H1 (cell line): ENCODE results near the gene SPECC1. TPM values are rescaled to one million over a fixed set of nuclear protein-coding genes. Genes with fewer than 3 reads are reported as not detected.

Experiments used
- CEBPB ChIP-seq: IDR thresholded peaks from 2 replicates; pipeline ENCODE4 v1.6.1; 2012; ENCODE audit warnings: low read depth, low read length
- POLR2A ChIP-seq, 2 experiments: IDR thresholded peaks; 1 replicate in 1 of 2; 2 replicates in 1 of 2; pipeline ENCODE4 v1.6.1; 2011; ENCODE audit warnings: low read depth in 2 of 2, low read length in 2 of 2, mild to moderate bottlenecking in 2 of 2; ENCODE audit errors: control extremely low read depth in 1 of 2
- RFX5 ChIP-seq: IDR thresholded peaks from 2 replicates; pipeline ENCODE4 v1.6.1; 2011; ENCODE audit warnings: low read depth, low read length, improper control_type of control experiment, borderline replicate concordance
- polyA plus RNA-seq, 7 experiments: library from polyadenylated mRNA; depleted of rRNA in 3 of 7; stranded (reverse) in 5 of 7; unstranded in 2 of 7; fragments of >200 nt in 5 of 7; fragments of 200-250 nt in 2 of 7; gene quantifications; 1 replicate in 5 of 7; 2 replicates in 1 of 7; 4 replicates in 1 of 7; pipeline versions ENCODE4 v1.2.1 to v1.2.3, GENCODE V29; 2011 to 2013; ENCODE audit warnings: missing spikeins in 2 of 7, mixed read lengths in 2 of 7
- total RNA-seq: library from RNA; stranded (reverse); fragmentation: NEBNext Ultra II Directional; extraction: Animal tissue kit (Norgen Biotek cat#: 25700); gene quantifications from 2 replicates; pipeline ENCODE4 v1.2.1, GENCODE V29; 2021
- TF ChIP-seq, protein P1 (sequence below): IDR thresholded peaks from 2 replicates; pipeline ENCODE4 v1.6.1; 2011; ENCODE audit warnings: low read depth, mild to moderate bottlenecking, low read length; ENCODE audit not compliant: insufficient read depth

Gene SPECC1
- total and polyA plus RNA-seq, 2 of the 8 experiments (the other 6 are each of a cell fraction or from before 2014, with no cell fraction given) = 35.8 to 87.9 TPM

DNA sequence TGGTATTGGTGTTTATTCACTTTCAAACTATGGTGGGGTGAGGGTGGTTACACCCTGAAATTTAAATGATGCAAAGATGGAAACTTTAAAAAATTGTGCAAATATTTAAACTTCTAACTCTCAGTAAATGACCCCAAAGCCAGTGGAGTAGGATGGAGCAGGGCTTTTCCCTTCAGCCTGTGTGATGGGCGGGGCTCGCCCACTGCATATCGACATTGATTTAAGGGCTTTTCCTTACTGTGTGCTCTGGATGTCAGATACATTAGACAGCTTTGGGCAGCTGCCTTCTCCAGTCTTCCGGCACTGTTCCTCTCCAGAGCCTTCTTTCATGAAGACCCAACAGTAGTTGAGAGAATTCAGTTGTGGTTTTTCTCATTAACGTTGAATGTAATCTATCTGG is 99.9 kb downstream of the SPECC1 start (continued):
- no peak for TF ChIP-seq RFX5
- TF ChIP-seq CEBPB = no peak
- TF ChIP-seq POLR2A (IDR thresholded peaks at IDR 0.05; ENCODE audit: control extremely low read depth in 1 of 2, low read depth in 2 of 2, low read length in 2 of 2) = no peak
- TF ChIP-seq, protein P1, sequence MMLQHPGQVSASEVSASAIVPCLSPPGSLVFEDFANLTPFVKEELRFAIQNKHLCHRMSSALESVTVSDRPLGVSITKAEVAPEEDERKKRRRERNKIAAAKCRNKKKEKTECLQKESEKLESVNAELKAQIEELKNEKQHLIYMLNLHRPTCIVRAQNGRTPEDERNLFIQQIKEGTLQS = no peak
